OCI-LY7 (cell line): Measurements from ENCODE around the gene MOV10.

ENCODE experiments used
- EZH2phosphoT487 ChIP-seq: fragments of 200-600 bp; sonication (generic); IDR thresholded peaks from 2 replicates; pipeline ENCODE4 v1.6.1; 2018; ENCODE audit warnings: low read depth, borderline replicate concordance, mild to moderate bottlenecking, mixed run types, antibody characterized with exemption, low read length, moderate library complexity, mixed read lengths
- TF ChIP-seq, protein P1 (sequence below): fragments of 200-600 bp; sonication (generic); conservative IDR thresholded peaks from 2 replicates; pipeline ENCODE4 v1.5.1; 2014; ENCODE audit warnings: mild to moderate bottlenecking, antibody characterized with exemption, low read length, moderate library complexity, mixed read lengths

DNA sequence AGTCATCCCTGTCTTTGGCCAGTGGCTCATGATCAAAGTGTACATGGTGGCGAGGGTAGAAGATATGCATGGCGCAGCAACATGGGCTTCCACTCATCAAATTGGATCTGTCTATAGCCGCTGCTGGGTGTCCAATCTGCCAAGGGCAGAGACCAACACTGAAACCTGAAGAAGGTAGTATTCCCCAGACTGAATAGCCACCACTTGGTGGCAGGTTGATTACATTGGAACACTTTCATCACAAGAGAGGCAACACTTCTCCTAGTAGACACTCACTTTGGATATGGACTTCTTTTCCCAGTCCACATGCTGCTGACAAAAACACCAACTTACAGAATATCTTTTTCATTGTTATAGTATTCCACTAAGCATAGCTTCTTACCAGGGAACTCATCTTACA, 63.1 kb downstream of the MOV10 start:
- TF ChIP-seq, protein P1, sequence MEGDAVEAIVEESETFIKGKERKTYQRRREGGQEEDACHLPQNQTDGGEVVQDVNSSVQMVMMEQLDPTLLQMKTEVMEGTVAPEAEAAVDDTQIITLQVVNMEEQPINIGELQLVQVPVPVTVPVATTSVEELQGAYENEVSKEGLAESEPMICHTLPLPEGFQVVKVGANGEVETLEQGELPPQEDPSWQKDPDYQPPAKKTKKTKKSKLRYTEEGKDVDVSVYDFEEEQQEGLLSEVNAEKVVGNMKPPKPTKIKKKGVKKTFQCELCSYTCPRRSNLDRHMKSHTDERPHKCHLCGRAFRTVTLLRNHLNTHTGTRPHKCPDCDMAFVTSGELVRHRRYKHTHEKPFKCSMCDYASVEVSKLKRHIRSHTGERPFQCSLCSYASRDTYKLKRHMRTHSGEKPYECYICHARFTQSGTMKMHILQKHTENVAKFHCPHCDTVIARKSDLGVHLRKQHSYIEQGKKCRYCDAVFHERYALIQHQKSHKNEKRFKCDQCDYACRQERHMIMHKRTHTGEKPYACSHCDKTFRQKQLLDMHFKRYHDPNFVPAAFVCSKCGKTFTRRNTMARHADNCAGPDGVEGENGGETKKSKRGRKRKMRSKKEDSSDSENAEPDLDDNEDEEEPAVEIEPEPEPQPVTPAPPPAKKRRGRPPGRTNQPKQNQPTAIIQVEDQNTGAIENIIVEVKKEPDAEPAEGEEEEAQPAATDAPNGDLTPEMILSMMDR: no peak
- TF ChIP-seq EZH2phosphoT487: no peak
